Measurements from ENCODE around the gene EPHA3. TPM values are rescaled to one million over a fixed set of nuclear protein-coding genes. Genes with fewer than 3 reads are reported as not detected.
A peak's percentile ranks its signal among the peaks of the same experiment; 100 is the strongest.

EPHA3 gene
- total RNA-seq, 2 donors from 2014 or later: 3.5 to 10.2 TPM

DNA sequence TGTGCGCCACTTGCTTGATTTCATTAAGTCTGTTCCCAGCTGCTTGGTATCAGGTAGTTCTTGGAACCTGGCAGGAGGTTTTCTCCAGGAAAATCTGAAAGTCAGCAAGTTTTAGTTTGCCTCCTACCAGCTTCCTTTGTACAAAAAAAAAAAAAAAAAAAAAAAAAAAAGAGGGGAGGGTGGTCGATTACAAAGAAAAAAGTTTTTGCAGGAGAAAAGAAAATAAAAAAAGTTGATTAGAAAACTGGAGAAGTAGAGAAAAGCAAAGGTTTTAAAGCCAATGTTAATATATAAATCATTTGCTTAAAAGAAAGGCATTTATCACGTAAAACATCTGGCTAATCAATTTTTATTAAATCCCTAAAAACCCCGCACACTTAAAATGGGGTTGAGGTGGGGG, 5.9 kb downstream of the EPHA3 start:
- Histone ChIP-seq H3K9me3 (no peaks in the 10 kb centered on the region), H3K36me3 (no peaks in the 10 kb centered on the region), H3K4me3 (no peak overlapping the region), H3K27me3 (replicated peaks; ENCODE audit: insufficient read depth) (no peaks in the 10 kb centered on the region), H3K4me1 (ENCODE audit: control insufficient read depth in 1 of 2, low read depth in 2 of 2) (no peaks in the 10 kb centered on the region), H3K27ac (no peak overlapping the region)
- ATAC-seq (ENCODE audit: insufficient number of reproducible peaks, low FRiP score, low read depth) (no peak), DNase-seq (ENCODE audit: low spot score) (no peak)
- TF ChIP-seq, protein P1, sequence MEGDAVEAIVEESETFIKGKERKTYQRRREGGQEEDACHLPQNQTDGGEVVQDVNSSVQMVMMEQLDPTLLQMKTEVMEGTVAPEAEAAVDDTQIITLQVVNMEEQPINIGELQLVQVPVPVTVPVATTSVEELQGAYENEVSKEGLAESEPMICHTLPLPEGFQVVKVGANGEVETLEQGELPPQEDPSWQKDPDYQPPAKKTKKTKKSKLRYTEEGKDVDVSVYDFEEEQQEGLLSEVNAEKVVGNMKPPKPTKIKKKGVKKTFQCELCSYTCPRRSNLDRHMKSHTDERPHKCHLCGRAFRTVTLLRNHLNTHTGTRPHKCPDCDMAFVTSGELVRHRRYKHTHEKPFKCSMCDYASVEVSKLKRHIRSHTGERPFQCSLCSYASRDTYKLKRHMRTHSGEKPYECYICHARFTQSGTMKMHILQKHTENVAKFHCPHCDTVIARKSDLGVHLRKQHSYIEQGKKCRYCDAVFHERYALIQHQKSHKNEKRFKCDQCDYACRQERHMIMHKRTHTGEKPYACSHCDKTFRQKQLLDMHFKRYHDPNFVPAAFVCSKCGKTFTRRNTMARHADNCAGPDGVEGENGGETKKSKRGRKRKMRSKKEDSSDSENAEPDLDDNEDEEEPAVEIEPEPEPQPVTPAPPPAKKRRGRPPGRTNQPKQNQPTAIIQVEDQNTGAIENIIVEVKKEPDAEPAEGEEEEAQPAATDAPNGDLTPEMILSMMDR (IDR thresholded peaks at IDR 0.05): no peak

DNA sequence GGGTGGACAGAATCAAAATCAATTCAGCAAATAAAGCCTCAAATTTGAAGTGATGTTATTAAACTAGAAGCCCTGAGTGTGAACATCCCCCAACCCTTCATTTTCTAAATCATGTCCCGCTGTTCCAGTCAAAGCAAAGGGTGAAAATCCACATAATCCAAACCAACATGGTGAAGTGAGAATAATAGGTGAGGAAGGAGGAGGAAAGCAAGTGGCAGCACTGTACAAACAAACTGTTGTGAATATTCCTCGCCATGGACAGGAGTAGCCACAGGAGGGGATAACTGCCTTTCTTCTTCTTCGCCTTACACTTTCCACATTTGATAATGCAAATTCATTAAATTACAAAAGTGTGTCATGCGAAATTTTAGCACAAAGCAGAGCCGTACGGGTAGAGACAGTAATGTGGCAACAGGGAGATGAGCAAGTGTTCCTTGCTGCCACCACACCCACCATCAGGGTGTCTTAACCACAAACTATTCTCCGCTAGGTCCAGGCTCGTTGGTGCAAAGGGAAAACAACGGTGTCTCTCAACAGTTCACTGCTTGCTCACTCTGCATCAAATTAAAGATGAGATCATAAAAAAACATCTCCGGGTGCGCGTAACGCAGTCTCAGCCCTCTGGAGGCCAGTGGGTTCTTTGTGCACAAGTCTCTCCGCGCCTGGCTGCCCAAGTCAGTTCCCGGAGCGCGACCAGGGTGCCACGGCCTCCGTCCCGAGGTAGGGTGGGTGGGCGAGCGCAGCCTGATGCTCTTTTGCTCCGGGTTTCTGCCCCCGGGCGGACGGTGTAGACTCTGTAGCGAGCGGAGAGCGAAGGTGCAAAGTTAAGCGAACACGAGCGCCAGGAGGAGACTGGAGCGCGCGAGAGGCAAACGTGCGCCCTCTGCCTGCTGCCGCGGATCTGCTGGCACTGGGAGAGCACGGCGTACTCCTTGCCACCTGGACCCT, 6.7 kb downstream of the EPHA3 start:
- Histone ChIP-seq H3K27ac (no peak overlapping the region), H3K4me3 (peak overlapping the region; percentile 57), H3K9me3 (no peaks in the 10 kb centered on the region), H3K36me3 (no peaks in the 10 kb centered on the region), H3K27me3 (replicated peaks; ENCODE audit: insufficient read depth) (no peaks in the 10 kb centered on the region), H3K4me1 (ENCODE audit: control insufficient read depth in 1 of 2, low read depth in 2 of 2) (no peaks in the 10 kb centered on the region)
- ATAC-seq (ENCODE audit: insufficient number of reproducible peaks, low FRiP score, low read depth) (no peak), DNase-seq (ENCODE audit: low spot score) (no peak)
- TF ChIP-seq, protein P1 (IDR thresholded peaks at IDR 0.05): peak; percentile 51

DNA sequence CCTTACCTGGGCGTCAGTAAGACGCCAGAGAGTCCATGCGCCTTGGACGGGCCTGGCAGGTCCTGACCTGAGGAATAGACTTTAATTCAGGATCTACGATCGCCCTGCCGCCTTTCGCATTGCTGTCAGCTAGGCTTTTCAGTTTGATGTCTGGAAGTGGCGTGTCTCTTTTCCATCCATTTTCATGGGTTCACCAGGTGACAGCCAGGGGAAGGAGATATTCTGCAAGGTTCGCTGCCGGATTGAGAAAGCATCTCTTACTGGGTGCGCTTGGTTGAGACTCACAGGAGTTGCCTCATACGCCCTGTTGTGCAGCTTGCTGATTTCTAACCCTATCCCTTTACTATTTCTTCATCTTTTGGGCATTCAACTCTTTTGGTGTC, 7.4 kb downstream of the EPHA3 start:
- H3K4me1 ChIP-seq (ENCODE audit: control insufficient read depth in 1 of 2, low read depth in 2 of 2): no peaks in the 10 kb centered on the region
- no peak overlapping the region for H3K27ac ChIP-seq
- TF ChIP-seq, protein P1 (IDR thresholded peaks at IDR 0.05): no peak
- H3K27me3 ChIP-seq (replicated peaks; ENCODE audit: insufficient read depth): no peaks in the 10 kb centered on the region
- ATAC-seq (ENCODE audit: insufficient number of reproducible peaks, low FRiP score, low read depth) (no peak), DNase-seq (ENCODE audit: low spot score) (no peak)
- no peaks in the 10 kb centered on the region for H3K9me3 ChIP-seq
- peak overlapping the region; percentile 57 for H3K4me3 ChIP-seq
- no peaks in the 10 kb centered on the region for H3K36me3 ChIP-seq

DNA sequence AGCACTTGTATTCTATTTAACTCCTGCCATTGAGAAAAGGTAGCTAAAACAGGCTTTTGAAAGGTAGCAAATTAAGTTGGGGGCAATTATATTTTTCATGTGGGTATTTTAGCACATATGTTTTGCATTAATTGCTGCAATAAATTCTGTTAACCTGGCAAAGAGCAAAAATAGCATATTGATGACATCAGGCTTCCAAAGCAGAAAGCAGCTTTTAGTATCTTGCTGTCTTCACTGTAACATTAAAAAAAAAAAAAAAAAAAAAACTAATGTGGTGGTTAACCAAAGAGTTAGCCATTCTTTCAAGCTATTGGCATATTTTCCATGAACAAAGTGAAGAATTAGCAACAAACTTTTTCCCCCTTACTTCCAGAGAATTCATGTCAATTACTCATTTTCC, 9.1 kb downstream of the EPHA3 start:
- DNase-seq (ENCODE audit: low spot score) (no peak), ATAC-seq (ENCODE audit: insufficient number of reproducible peaks, low FRiP score, low read depth) (no peak)
- H3K4me3 ChIP-seq: no peak overlapping the region
- TF ChIP-seq, protein P1 (IDR thresholded peaks at IDR 0.05): no peak
- H3K27ac ChIP-seq: no peak overlapping the region
- no peaks in the 10 kb centered on the region for H3K27me3 ChIP-seq (replicated peaks; ENCODE audit: insufficient read depth)
- H3K4me1 ChIP-seq (ENCODE audit: control insufficient read depth in 1 of 2, low read depth in 2 of 2): no peaks in the 10 kb centered on the region
- H3K9me3 ChIP-seq: no peaks in the 10 kb centered on the region
- no peaks in the 10 kb centered on the region for H3K36me3 ChIP-seq

DNA sequence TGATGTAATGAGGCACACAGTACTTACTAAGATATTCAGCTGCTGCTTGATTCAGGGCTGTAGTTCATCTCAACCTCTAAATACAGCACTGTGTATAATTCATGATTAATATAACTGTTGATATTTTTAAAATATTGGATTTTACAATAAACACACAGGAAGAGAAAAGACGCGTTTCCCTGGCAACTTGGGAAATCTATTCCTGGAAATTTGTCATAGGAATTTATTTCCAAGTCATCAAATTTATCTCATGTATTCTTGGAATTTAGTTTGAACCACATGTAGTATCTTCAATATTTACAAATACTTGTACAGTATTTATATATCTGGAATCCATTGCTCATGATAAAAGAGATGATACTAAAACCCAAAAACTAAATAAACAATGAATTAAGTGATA, 30.6 kb downstream of the EPHA3 start:
- Histone ChIP-seq H3K4me3 (no peak overlapping the region), H3K36me3 (no peaks in the 10 kb centered on the region), H3K27me3 (replicated peaks; ENCODE audit: insufficient read depth) (no peaks in the 10 kb centered on the region), H3K27ac (no peak overlapping the region), H3K4me1 (ENCODE audit: control insufficient read depth in 1 of 2, low read depth in 2 of 2) (no peaks in the 10 kb centered on the region), H3K9me3 (no peaks in the 10 kb centered on the region)
- ATAC-seq (ENCODE audit: insufficient number of reproducible peaks, low FRiP score, low read depth): no peak
- no peak for DNase-seq (ENCODE audit: low spot score)
- TF ChIP-seq, protein P1 (IDR thresholded peaks at IDR 0.05): no peak

Data from thoracic aorta (tissue), 2 donors.